H9 (cell line): ENCODE data around the gene SMIM13. TPM values are rescaled to one million over a fixed set of nuclear protein-coding genes. Genes with fewer than 3 reads are reported as not detected.

Experiments
- DNase-seq: peaks from one replicate; pipeline ENCODE4 v3.0.0-alpha.2; 2017
- H2AFZ ChIP-seq: one replicate; pipeline ENCODE4 v1.6.1; 2013; ENCODE audit warnings: mild to moderate bottlenecking, low read length, control low read depth, moderate library complexity
- H2AK5ac ChIP-seq: 2 replicates; pipeline ENCODE4 v1.6.1; 2013; ENCODE audit warnings: low read length, control low read depth, mixed read lengths; ENCODE audit not compliant: insufficient read length
- H2BK120ac ChIP-seq: one replicate; pipeline ENCODE4 v1.6.1; 2013; ENCODE audit warnings: low read depth, mild to moderate bottlenecking, low read length, control low read depth, inconsistent platforms; ENCODE audit not compliant: poor library complexity, severe bottlenecking
- H2BK12ac ChIP-seq: 2 replicates; pipeline ENCODE4 v1.6.1; 2013; ENCODE audit warnings: low read length, control low read depth, mixed read lengths, low read depth; ENCODE audit not compliant: insufficient read length
- H2BK15ac ChIP-seq: 2 replicates; pipeline ENCODE4 v1.6.1; 2013; ENCODE audit warnings: low read depth, low read length, control low read depth
- H2BK20ac ChIP-seq: one replicate; pipeline ENCODE4 v1.6.1; 2013; ENCODE audit warnings: low read depth, mild to moderate bottlenecking, low read length, control low read depth, inconsistent platforms; ENCODE audit not compliant: poor library complexity, severe bottlenecking
- H2BK5ac ChIP-seq: 2 replicates; pipeline ENCODE4 v1.6.1; 2013; ENCODE audit warnings: low read length, control low read depth, mixed read lengths; ENCODE audit not compliant: insufficient read length
- H3K14ac ChIP-seq: 2 replicates; pipeline ENCODE4 v1.6.1; 2013; ENCODE audit warnings: low read length, control low read depth; ENCODE audit not compliant: insufficient read depth
- H3K18ac ChIP-seq: 2 replicates; pipeline ENCODE4 v1.6.1; 2013; ENCODE audit warnings: low read depth, mild to moderate bottlenecking, mixed read lengths, low read length, control low read depth; ENCODE audit not compliant: insufficient read length
- H3K23ac ChIP-seq: 2 replicates; pipeline ENCODE4 v1.6.1; 2013; ENCODE audit warnings: low read length, control low read depth, mixed read lengths, low read depth; ENCODE audit not compliant: insufficient read length
- H3K23me2 ChIP-seq: 2 replicates; pipeline ENCODE4 v1.6.1; 2013; ENCODE audit warnings: low read depth, mild to moderate bottlenecking, mixed read lengths, low read length, control low read depth; ENCODE audit not compliant: insufficient read length, poor library complexity, severe bottlenecking
- H3K27ac ChIP-seq: 2 replicates; pipeline ENCODE4 v1.5.1; 2013; ENCODE audit warnings: low read length, control low read depth, mixed read lengths, low read depth; ENCODE audit not compliant: insufficient read length
- H3K27me3 ChIP-seq: 2 replicates; pipeline ENCODE4 v1.6.1; 2013; ENCODE audit warnings: low read length, control low read depth, inconsistent platforms; ENCODE audit not compliant: insufficient read depth
- H3K4ac ChIP-seq: 2 replicates; pipeline ENCODE4 v1.6.1; 2013; ENCODE audit warnings: low read depth, mild to moderate bottlenecking, control low read depth, inconsistent platforms, low read length, moderate library complexity
- H3K4me1 ChIP-seq: 2 replicates; pipeline ENCODE4 v1.6.1; 2013; ENCODE audit warnings: low read length, control low read depth, inconsistent platforms; ENCODE audit not compliant: insufficient read depth
- H3K4me2 ChIP-seq: 2 replicates; pipeline ENCODE4 v1.6.1; 2013; ENCODE audit warnings: low read length, control low read depth, mixed read lengths; ENCODE audit not compliant: insufficient read length, insufficient read depth
- H3K56ac ChIP-seq: 2 replicates; pipeline ENCODE4 v1.6.1; 2013; ENCODE audit warnings: low read depth, mild to moderate bottlenecking, mixed read lengths, low read length, control low read depth; ENCODE audit not compliant: insufficient read length
- H3K79me1 ChIP-seq: 2 replicates; pipeline ENCODE4 v1.6.1; 2013; ENCODE audit warnings: low read depth, mild to moderate bottlenecking, moderate library complexity, low read length, control low read depth, inconsistent platforms; ENCODE audit not compliant: insufficient read depth, poor library complexity, severe bottlenecking
- H3K79me2 ChIP-seq: 2 replicates; pipeline ENCODE4 v1.6.1; 2013; ENCODE audit warnings: low read length, control low read depth, inconsistent platforms; ENCODE audit not compliant: insufficient read depth
- H3K9ac ChIP-seq: 2 replicates; pipeline ENCODE4 v1.6.1; 2013; ENCODE audit warnings: low read length, control low read depth, mixed read lengths; ENCODE audit not compliant: insufficient read length; ENCODE audit errors: extremely low read depth
- H3K9me3 ChIP-seq: one replicate; pipeline ENCODE4 v1.6.1; 2013; ENCODE audit warnings: low read depth, low read length, inconsistent platforms; ENCODE audit not compliant: control insufficient read depth
- H3T11ph ChIP-seq: one replicate; pipeline ENCODE4 v1.6.1; 2013; ENCODE audit warnings: mild to moderate bottlenecking, low read length, control low read depth, inconsistent platforms
- H4K20me1 ChIP-seq: one replicate; pipeline ENCODE4 v1.6.1; 2013; ENCODE audit not compliant: control insufficient read depth, insufficient read length, insufficient read depth
- H4K5ac ChIP-seq: 2 replicates; pipeline ENCODE4 v1.6.1; 2013; ENCODE audit warnings: low read depth, mild to moderate bottlenecking, mixed read lengths, low read length, control low read depth; ENCODE audit not compliant: insufficient read length
- H4K8ac ChIP-seq: replicated peaks from 2 replicates; pipeline ENCODE4 v1.6.1; 2013; ENCODE audit warnings: low read length, control low read depth, mixed read lengths, low read depth; ENCODE audit not compliant: insufficient read length
- H4K91ac ChIP-seq: 2 replicates; pipeline ENCODE4 v1.6.1; 2013; ENCODE audit warnings: low read depth, mild to moderate bottlenecking, moderate library complexity, mixed read lengths, low read length, control low read depth; ENCODE audit not compliant: insufficient read length
- H3K27ac Mint-ChIP-seq, 3 experiments: 2 replicates in 2 of 3; 3 replicates in 1 of 3; pipeline ENCODE4 v1.8.0; 2020 to 2021; ENCODE audit warnings: mixed read lengths in 3 of 3, mild to moderate bottlenecking in 1 of 3, moderate library complexity in 1 of 3
- H3K27me3 Mint-ChIP-seq: 2 replicates; pipeline ENCODE4 v1.8.0; 2021; ENCODE audit warnings: low read depth, mild to moderate bottlenecking, moderate library complexity, mixed read lengths
- H3K36me3 Mint-ChIP-seq, 3 experiments: 2 replicates in 2 of 3; 3 replicates in 1 of 3; pipeline ENCODE4 v1.8.0; 2020 to 2021; ENCODE audit warnings: low read depth in 3 of 3, mixed read lengths in 3 of 3; ENCODE audit not compliant: insufficient read depth in 1 of 3
- H3K4me1 Mint-ChIP-seq, 2 experiments: 2 replicates each; pipeline ENCODE4 v1.8.0; 2020; ENCODE audit warnings: mixed read lengths in 2 of 2
- H3K4me3 Mint-ChIP-seq, 2 experiments: 2 replicates in 1 of 2; 3 replicates in 1 of 2; pipeline ENCODE4 v1.8.0; 2020 to 2021; ENCODE audit warnings: mild to moderate bottlenecking in 2 of 2, mixed read lengths in 2 of 2, moderate library complexity in 1 of 2
- H3K9me3 Mint-ChIP-seq, 2 experiments: 2 replicates in 1 of 2; 3 replicates in 1 of 2; pipeline ENCODE4 v1.8.0; 2020; ENCODE audit warnings: mild to moderate bottlenecking in 2 of 2, mixed read lengths in 2 of 2, moderate library complexity in 1 of 2
- WGBS: extraction: QIAGEN DNeasy Blood & Tissue Kit; methylation state at CpG from one replicate; pipeline ENCODE4 v1.1.7; 2013; ENCODE audit warnings: missing lambda C conversion rate, low lambda C conversion rate, mixed read lengths; ENCODE audit not compliant: insufficient read length; ENCODE audit errors: extremely low coverage; 5-methylcytosine and 5-hydroxymethylcytosine counted together
- total RNA-seq: library from RNA; stranded (reverse); gene quantifications from 2 replicates; pipeline ENCODE4 v1.2.1, GENCODE V29; 2021
- TF ChIP-seq, protein P1 (sequence below): fragments of 200-600 bp; sonication (generic); conservative IDR thresholded peaks from 3 replicates; pipeline ENCODE4 v1.8.0; 2021; ENCODE audit warnings: antibody characterized with exemption, mild to moderate bottlenecking

The SMIM13 gene
- total RNA-seq, 1 experiment from 2014 or later: 10.6 TPM

DNA sequence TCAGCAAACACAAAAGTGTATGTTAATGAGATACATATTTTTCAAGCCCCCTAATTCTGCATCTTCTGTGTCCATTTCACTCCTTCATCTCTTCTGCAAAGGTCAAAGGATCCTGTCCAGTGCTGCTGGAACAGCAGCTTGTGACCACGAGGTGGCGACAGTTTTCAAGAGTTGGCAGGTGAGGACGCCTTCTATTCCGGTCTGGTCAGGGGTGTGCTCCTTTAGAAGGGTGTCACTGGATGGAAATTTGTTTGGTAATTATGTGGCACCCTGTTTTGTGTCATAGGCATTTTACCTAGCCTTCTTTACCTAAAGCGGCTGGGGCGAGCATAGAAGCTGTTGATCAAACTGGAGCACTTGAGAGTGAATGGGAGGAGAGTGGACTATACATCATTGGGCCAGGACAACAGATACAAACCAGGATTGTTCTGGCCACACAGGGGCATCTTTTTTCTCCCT is 50.8 kb downstream of the SMIM13 start:
- H3K4me3 Mint-ChIP-seq: no peak overlapping the region
- H2BK120ac ChIP-seq: no peak overlapping the region
- no peak overlapping the region for H2AFZ ChIP-seq
- H3K14ac ChIP-seq: no peak overlapping the region
- H3K9me3 ChIP-seq: no peaks in the 10 kb centered on the region
- H2BK12ac ChIP-seq: no peak overlapping the region
- no peak overlapping the region for H3K23ac ChIP-seq
- peak; percentile 77 for DNase-seq
- peaks cover 22 to 27% of the 10 kb centered on the region in 2 experiments for H3K4me1 Mint-ChIP-seq
- H4K20me1 ChIP-seq: no peaks in the 10 kb centered on the region
- H3K79me2 ChIP-seq: no peaks in the 10 kb centered on the region
- H3K23me2 ChIP-seq: no peaks in the 10 kb centered on the region
- H3K9me3 Mint-ChIP-seq: no peaks in the 10 kb centered on the region
- H3K36me3 Mint-ChIP-seq: no peaks in the 10 kb centered on the region; a peak in 1 of 7 replicates
- H4K91ac ChIP-seq: no peak overlapping the region
- WGBS: no CpG with 5 or more reads among the region's 6 CpGs
- TF ChIP-seq, protein P1, sequence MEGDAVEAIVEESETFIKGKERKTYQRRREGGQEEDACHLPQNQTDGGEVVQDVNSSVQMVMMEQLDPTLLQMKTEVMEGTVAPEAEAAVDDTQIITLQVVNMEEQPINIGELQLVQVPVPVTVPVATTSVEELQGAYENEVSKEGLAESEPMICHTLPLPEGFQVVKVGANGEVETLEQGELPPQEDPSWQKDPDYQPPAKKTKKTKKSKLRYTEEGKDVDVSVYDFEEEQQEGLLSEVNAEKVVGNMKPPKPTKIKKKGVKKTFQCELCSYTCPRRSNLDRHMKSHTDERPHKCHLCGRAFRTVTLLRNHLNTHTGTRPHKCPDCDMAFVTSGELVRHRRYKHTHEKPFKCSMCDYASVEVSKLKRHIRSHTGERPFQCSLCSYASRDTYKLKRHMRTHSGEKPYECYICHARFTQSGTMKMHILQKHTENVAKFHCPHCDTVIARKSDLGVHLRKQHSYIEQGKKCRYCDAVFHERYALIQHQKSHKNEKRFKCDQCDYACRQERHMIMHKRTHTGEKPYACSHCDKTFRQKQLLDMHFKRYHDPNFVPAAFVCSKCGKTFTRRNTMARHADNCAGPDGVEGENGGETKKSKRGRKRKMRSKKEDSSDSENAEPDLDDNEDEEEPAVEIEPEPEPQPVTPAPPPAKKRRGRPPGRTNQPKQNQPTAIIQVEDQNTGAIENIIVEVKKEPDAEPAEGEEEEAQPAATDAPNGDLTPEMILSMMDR: peak; percentile 93
- H2BK5ac ChIP-seq: no peak overlapping the region
- H2BK15ac ChIP-seq: no peak overlapping the region
- H3K18ac ChIP-seq: no peak overlapping the region
- H2AK5ac ChIP-seq: no peak overlapping the region
- H2BK20ac ChIP-seq: no peak overlapping the region
- no peak overlapping the region for H4K5ac ChIP-seq
- H3K27me3 Mint-ChIP-seq: no peaks in the 10 kb centered on the region; the same call in none of the 2 replicates
- no peak overlapping the region for H3K9ac ChIP-seq
- H3K27ac ChIP-seq: no peak overlapping the region
- peaks cover 8% of the 10 kb centered on the region; the same call in 1 of the 2 replicates for H3K4me1 ChIP-seq
- no peak overlapping the region for H3K4me2 ChIP-seq
- no peaks in the 10 kb centered on the region for H3K27me3 ChIP-seq
- no peak overlapping the region for H3K27ac Mint-ChIP-seq
- H3K4ac ChIP-seq: no peak overlapping the region
- no peaks in the 10 kb centered on the region for H3K79me1 ChIP-seq
- H3T11ph ChIP-seq: no peak overlapping the region
- no peak overlapping the region for H4K8ac ChIP-seq
- H3K56ac ChIP-seq: no peak overlapping the region
